Epithelial cell of esophagus (primary cell): ENCODE measurements around the gene SCRN2.

ENCODE experiments used
- DNase-seq: peaks from one replicate; pipeline ENCODE4 v3.0.0; 2010; ENCODE audit warnings: low read depth
- H3K4me3 ChIP-seq: 2 replicates; pipeline ENCODE4 v1.5.1; 2011; ENCODE audit warnings: mild to moderate bottlenecking, low read length, control low read depth
- CTCF ChIP-seq: IDR thresholded peaks from 2 replicates; pipeline ENCODE4 v1.5.1; 2011; ENCODE audit warnings: low read depth, mild to moderate bottlenecking, low read length, control low read depth, inconsistent platforms; ENCODE audit not compliant: insufficient read depth; ENCODE audit errors: missing control alignments

SCRN2 gene

GRCh38 chr17:47857551-47858455 lies 16.7 kb upstream of the SCRN2 start:
- no peak for TF ChIP-seq CTCF
- no peak for DNase-seq
- no peak overlapping the region for H3K4me3 ChIP-seq

- DNase-seq = no peak
- TF ChIP-seq CTCF = no peak
- no peak overlapping the region for H3K4me3 ChIP-seq
These were observed 15.8 kb upstream of the SCRN2 start for GRCh38 chr17:47856830-47857229.

- no peak for TF ChIP-seq CTCF
- DNase-seq = no peak
- H3K4me3 ChIP-seq = no peak overlapping the region
These were observed 14.7 kb upstream of the SCRN2 start for GRCh38 chr17:47855737-47856136.

GRCh38 chr17:47853616-47854015 lies 12.5 kb upstream of the SCRN2 start:
- no peak for TF ChIP-seq CTCF
- no peak overlapping the region for H3K4me3 ChIP-seq
- no peak for DNase-seq

GRCh38 chr17:47852113-47852949 lies 11.3 kb upstream of the SCRN2 start:
- no peak overlapping the region for H3K4me3 ChIP-seq
- no peak for DNase-seq
- TF ChIP-seq CTCF = no peak

- H3K4me3 ChIP-seq = no peak overlapping the region
- no peak for DNase-seq
- no peak for TF ChIP-seq CTCF
These were observed 10.7 kb upstream of the SCRN2 start for GRCh38 chr17:47851764-47852112.
